GM10266 (cell line): ENCODE data around the gene ABCB8.

Source experiments
- DNase-seq: peaks from one replicate; pipeline ENCODE4 v3.0.0; 2012; ENCODE audit errors: extremely low spot score
- TF ChIP-seq, protein P1 (sequence below): IDR thresholded peaks from 2 replicates; pipeline ENCODE4 v1.5.1; 2012; ENCODE audit warnings: mild to moderate bottlenecking, low read depth; ENCODE audit not compliant: control insufficient read depth, insufficient read depth; ENCODE audit errors: missing control alignments

The ABCB8 gene

DNA sequence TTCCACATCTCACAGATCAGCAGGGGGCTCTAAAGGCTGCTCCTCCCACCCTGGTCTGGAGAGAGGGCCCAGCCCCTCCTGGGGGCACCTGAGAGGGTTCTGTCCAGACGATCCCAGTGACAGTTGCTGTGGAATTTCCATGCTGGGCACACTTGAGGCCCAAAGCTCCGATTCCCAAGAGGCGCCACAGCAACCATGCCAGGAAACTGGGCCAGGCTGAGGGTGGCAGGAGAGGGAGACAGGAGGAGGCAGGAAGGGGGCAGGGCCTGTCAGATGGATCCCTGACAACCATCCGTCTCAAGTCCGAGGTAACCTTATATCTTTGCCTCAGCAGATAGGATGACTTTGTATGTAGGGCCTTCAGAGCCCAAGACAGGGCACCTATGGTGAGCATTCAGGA is 41.7 kb upstream of the ABCB8 start:
- TF ChIP-seq, protein P1, sequence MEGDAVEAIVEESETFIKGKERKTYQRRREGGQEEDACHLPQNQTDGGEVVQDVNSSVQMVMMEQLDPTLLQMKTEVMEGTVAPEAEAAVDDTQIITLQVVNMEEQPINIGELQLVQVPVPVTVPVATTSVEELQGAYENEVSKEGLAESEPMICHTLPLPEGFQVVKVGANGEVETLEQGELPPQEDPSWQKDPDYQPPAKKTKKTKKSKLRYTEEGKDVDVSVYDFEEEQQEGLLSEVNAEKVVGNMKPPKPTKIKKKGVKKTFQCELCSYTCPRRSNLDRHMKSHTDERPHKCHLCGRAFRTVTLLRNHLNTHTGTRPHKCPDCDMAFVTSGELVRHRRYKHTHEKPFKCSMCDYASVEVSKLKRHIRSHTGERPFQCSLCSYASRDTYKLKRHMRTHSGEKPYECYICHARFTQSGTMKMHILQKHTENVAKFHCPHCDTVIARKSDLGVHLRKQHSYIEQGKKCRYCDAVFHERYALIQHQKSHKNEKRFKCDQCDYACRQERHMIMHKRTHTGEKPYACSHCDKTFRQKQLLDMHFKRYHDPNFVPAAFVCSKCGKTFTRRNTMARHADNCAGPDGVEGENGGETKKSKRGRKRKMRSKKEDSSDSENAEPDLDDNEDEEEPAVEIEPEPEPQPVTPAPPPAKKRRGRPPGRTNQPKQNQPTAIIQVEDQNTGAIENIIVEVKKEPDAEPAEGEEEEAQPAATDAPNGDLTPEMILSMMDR: no peak
- DNase-seq: no peak

DNA sequence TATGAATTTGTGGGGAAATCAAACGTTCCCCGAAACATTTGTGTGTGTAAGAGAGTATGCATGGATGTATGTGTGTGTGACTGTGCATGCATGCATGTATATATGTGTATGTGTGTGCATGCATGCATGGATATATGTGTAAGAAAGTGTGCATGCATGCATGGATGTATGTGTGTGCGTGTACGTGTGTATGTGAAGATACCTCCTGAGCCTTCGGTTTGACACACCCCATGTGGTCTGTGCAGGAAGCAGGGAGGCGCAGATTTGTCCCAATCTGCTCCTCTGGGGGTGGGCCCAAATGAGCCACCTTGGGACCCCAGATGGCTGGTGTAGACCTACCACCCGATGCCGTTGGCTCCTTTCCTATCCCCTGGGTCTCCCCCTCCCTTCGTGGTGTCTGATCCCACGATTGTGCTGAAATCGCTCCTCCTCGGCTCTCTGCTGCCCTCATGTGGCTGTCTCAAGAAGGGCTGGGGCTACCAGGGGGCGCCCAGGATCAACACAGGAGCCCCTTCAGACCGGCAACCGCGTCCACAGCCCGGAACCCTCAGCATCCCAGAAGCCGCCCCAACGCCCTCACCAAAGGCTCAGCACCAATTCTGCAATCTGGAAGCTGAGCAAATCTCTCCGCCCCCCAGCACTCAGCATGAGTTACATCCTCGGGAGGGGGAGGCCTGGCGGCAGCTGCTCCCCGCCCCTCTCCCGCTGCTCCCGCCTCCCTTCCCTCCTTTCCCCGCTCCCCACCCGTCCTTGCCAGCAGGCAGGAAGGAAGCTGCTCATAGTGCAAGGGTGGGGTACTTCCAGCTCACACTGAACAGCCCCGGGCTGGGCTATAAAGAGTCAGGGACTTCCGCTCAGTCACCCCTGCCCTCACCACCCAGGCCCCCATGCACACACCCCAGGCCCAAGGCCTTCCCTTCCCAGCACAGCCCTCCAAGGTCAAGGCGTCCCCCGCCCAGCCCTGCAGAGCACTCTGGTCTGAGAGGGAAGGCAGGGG is 39.7 kb upstream of the ABCB8 start:
- TF ChIP-seq, protein P1: peak; percentile 77
- peak; percentile 83 for DNase-seq

DNA sequence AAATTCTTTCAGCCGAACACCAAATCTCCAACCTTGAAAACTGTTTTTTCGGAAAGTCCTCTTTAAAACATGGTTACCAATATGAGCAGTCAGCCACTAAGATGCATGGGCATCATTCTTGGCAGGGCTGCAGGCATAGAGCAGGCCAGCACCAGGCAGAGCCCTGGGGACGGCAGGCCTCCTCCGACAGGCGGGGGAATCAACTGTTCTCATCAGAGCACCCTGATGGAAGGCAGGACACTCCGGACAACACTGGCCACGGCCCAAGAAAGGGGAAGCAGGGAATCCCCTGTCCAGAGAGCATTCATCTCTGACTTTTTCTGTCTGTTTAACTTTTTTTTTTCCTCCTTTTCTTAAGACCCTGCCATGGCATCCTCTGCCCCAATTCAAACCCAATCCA is 38.8 kb upstream of the ABCB8 start:
- DNase-seq: no peak
- TF ChIP-seq, protein P1: no peak

DNA sequence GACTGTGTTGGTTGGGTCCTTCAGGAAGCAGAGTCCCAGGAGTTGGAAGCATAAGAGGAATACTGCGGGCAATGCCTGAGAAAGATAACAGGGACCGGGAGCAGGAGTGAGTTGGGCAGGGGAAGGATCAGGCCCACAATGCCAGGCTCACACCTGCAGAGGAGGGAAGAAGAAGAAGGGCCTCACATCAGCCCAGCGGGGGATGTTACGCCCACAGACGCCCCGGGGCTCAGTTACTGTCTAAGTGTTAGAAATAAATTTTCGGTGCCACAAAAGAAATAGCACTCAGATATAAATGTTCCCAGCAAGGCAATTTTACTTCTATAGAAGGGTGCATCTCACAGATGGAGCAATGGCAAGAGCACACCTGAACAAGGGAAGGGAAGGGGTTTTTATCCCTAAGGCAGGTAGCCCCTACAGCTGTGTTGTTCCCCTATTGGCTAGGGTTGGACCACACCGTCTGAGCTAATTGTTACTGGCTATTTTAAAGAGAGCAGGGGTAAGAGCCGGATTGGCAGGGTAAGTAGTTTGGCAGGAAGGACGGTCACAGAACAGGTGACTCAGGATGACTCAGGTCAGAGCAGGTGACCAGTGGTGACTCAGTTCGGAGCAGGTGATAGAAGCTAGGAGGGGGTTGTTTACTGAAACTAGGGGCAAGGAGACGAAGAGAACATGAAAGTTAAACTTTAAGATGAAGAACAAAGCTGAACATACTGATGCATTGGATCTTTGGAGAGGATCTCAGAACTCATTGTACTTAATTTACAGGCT is 37.6 kb upstream of the ABCB8 start, which contains the start of gene NOS3:
Gene NOS3, plus strand, starts transcription at position 602 of the 771 bp plus-strand sequence. CDS start 2,787 bp downstream, outside the sequence.
- no peak for DNase-seq
- TF ChIP-seq, protein P1: no peak

DNA sequence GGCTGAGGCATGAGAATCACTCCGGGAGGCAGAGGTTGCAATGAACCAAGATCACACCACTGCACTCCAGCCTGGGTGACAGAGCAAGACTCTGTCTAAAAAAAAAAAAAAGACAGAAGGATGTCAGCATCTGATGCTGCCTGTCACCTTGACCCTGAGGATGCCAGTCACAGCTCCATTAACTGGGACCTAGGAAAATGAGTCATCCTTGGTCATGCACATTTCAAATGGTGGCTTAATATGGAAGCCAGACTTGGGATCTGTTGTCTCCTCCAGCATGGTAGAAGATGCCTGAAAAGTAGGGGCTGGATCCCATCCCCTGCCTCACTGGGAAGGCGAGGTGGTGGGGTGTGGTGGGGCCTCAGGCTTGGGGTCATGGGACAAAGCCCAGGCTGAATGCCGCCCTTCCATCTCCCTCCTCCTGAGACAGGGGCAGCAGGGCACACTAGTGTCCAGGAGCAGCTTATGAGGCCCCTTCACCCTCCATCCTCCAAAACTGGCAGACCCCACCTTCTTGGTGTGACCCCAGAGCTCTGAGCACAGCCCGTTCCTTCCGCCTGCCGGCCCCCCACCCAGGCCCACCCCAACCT is 36.1 kb upstream of the ABCB8 start:
- DNase-seq: no peak
- TF ChIP-seq, protein P1: no peak

DNA sequence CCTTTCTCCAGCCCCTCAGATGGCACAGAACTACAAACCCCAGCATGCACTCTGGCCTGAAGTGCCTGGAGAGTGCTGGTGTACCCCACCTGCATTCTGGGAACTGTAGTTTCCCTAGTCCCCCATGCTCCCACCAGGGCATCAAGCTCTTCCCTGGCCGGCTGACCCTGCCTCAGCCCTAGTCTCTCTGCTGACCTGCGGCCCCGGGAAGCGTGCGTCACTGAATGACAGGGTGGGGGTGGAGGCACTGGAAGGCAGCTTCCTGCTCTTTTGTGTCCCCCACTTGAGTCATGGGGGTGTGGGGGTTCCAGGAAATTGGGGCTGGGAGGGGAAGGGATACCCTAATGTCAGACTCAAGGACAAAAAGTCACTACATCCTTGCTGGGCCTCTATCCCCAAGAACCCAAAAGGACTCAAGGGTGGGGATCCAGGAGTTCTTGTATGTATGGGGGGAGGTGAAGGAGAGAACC is 35.4 kb upstream of the ABCB8 start:
- TF ChIP-seq, protein P1: no peak
- peak; percentile 59 for DNase-seq
